Gastrocnemius medialis (tissue), 4 donors: ENCODE measurements around the gene CES2.

Source experiments
- CTCF ChIP-seq, 5 experiments: fragments of 450-650 bp in 3 of 5; fragments of 200-600 bp in 2 of 5; sonication (generic) in 2 of 5; IDR thresholded peaks in 4 of 5; conservative IDR thresholded peaks in 1 of 5; 1 replicate in 4 of 5; 2 replicates in 1 of 5; pipeline ENCODE4 v1.5.1; 2016 to 2019; ENCODE audit warnings: antibody characterized with exemption in 5 of 5, mild to moderate bottlenecking in 3 of 5, moderate library complexity in 3 of 5
- POLR2A ChIP-seq, 2 donors: fragments of 450-650 bp; IDR thresholded peaks; one replicate each; pipeline ENCODE4 v1.6.1; 2017; ENCODE audit warnings: antibody characterized with exemption in 2 of 2, mild to moderate bottlenecking in 2 of 2, moderate library complexity in 2 of 2

- no peak for TF ChIP-seq POLR2A (IDR thresholded peaks at IDR 0.05)
- no peak for TF ChIP-seq CTCF (IDR thresholded peaks at IDR 0.05 in 4 of 5, conservative IDR thresholded peaks at IDR 0.05 in 1 of 5)
Measured at GRCh38 chr16:66886321-66886720, 49.0 kb upstream of the CES2 start.
